ENCODE measurements around the gene HS3ST2.

DNA sequence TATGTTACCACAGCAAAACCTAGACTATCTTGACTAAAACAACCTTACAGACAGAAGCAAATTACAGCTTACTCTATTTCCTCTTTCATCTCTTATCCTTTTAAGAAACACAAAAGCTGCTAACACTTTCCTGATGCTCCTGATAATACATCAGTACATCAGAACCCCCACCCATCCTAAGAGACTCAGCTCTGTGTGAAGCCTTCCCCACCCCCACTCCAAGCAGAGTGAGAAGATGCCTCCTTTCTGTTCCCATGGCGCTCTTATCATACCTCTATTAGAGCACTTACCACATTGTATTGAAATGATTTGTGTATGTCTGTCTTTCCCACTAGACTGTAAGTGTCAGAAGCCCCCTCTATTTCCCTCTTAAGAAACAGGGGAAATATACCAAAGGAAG, 42.4 kb upstream of the HS3ST2 start:
- TF ChIP-seq, protein P1, sequence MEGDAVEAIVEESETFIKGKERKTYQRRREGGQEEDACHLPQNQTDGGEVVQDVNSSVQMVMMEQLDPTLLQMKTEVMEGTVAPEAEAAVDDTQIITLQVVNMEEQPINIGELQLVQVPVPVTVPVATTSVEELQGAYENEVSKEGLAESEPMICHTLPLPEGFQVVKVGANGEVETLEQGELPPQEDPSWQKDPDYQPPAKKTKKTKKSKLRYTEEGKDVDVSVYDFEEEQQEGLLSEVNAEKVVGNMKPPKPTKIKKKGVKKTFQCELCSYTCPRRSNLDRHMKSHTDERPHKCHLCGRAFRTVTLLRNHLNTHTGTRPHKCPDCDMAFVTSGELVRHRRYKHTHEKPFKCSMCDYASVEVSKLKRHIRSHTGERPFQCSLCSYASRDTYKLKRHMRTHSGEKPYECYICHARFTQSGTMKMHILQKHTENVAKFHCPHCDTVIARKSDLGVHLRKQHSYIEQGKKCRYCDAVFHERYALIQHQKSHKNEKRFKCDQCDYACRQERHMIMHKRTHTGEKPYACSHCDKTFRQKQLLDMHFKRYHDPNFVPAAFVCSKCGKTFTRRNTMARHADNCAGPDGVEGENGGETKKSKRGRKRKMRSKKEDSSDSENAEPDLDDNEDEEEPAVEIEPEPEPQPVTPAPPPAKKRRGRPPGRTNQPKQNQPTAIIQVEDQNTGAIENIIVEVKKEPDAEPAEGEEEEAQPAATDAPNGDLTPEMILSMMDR (IDR thresholded peaks at IDR 0.05), result no peak
- no peak for TF ChIP-seq POLR2AphosphoS5 (IDR thresholded peaks at IDR 0.05)
- TF ChIP-seq POLR2A (IDR thresholded peaks at IDR 0.05), result no peak
